Spinal cord (tissue), 10 donors: Measurements from ENCODE around the gene TST. TPM values are rescaled to one million over a fixed set of nuclear protein-coding genes. Genes with fewer than 3 reads are reported as not detected.

ENCODE experiments used
- DNase-seq, 6 donors: peaks; one replicate each; pipeline versions ENCODE4 v3.0.0 to v3.0.0-alpha.2; 2013 to 2015; ENCODE audit warnings: low spot score in 6 of 6, low read depth in 4 of 6
- H3K27ac ChIP-seq: one replicate; pipeline ENCODE4 v1.5.1; 2013; ENCODE audit warnings: low read depth, low read length, control low read depth
- H3K27me3 ChIP-seq: one replicate; pipeline ENCODE4 v1.6.1; 2013; ENCODE audit warnings: low read length; ENCODE audit not compliant: control insufficient read depth, insufficient read depth
- H3K36me3 ChIP-seq: one replicate; pipeline ENCODE4 v1.6.1; 2013; ENCODE audit warnings: low read length; ENCODE audit not compliant: control insufficient read depth, insufficient read depth
- H3K4me1 ChIP-seq: one replicate; pipeline ENCODE4 v1.6.1; 2013; ENCODE audit warnings: low read length; ENCODE audit not compliant: control insufficient read depth, insufficient read depth
- H3K4me3 ChIP-seq: one replicate; pipeline ENCODE4 v1.5.1; 2013; ENCODE audit warnings: low read depth, low read length, control low read depth
- H3K9me3 ChIP-seq: one replicate; pipeline ENCODE4 v1.6.1; 2013; ENCODE audit warnings: low read length; ENCODE audit not compliant: control insufficient read depth, insufficient read depth
- WGBS: methylation state at CpG from one replicate; pipeline ENCODE4 v1.1.5; 2013; ENCODE audit warnings: missing lambda C conversion rate; ENCODE audit not compliant: insufficient coverage; 5-methylcytosine and 5-hydroxymethylcytosine counted together
- polyA plus RNA-seq, 2 donors: library from polyadenylated mRNA; unstranded; fragments of 120-200 nt; gene quantifications; one replicate each; pipeline ENCODE4 v1.2.1, GENCODE V29; 2013; ENCODE audit not compliant: insufficient read length in 2 of 2
- total RNA-seq, 2 donors: library from RNA; depleted of rRNA in 1 of 2; stranded (reverse); fragments of 120-200 nt in 1 of 2; fragments of >200 nt in 1 of 2; gene quantifications; one replicate each; pipeline versions ENCODE4 v1.2.3 to v1.2.4, GENCODE V29; 2013 to 2014
- donor health status: healthy.

The TST gene
- total and polyA plus RNA-seq, 4 donors, result 13.6 to 45.7 (median 21.2) TPM

GRCh38 chr22:36977947-36978660 is 41.1 kb downstream of the TST start:
- Histone ChIP-seq H3K4me3 (peak overlapping the region; percentile 32), H3K27me3 (no peaks in the 10 kb centered on the region), H3K4me1 (peaks cover 14% of the 10 kb centered on the region), H3K36me3 (no peaks in the 10 kb centered on the region), H3K27ac (no peak overlapping the region), H3K9me3 (no peaks in the 10 kb centered on the region)
- 16% methylated on average over 13 of the region's 18 CpGs for WGBS
- peak; percentile 61 to 97 (median 80) for DNase-seq

- Histone ChIP-seq H3K4me3 (peak overlapping the region; percentile 32), H3K36me3 (no peaks in the 10 kb centered on the region), H3K4me1 (peaks cover 14% of the 10 kb centered on the region), H3K27me3 (no peaks in the 10 kb centered on the region), H3K27ac (no peak overlapping the region), H3K9me3 (no peaks in the 10 kb centered on the region)
- peak in 2 of 6 donors; percentile 16 to 38 for DNase-seq
- WGBS, result 15% methylated on average over 12 of the region's 13 CpGs
Measured at GRCh38 chr22:36977401-36977861, 41.8 kb downstream of the TST start.

- Histone ChIP-seq H3K27ac (no peak overlapping the region), H3K4me3 (no peak overlapping the region), H3K36me3 (no peaks in the 10 kb centered on the region), H3K27me3 (no peaks in the 10 kb centered on the region), H3K9me3 (no peaks in the 10 kb centered on the region), H3K4me1 (peaks cover 14% of the 10 kb centered on the region)
- no peak for DNase-seq
- 77% methylated on average over 2 of the region's 4 CpGs for WGBS
Measured at GRCh38 chr22:36976606-36977005, 42.6 kb downstream of the TST start.

- no peaks in the 10 kb centered on the region for H3K4me1 ChIP-seq
- H3K27me3 ChIP-seq, result no peaks in the 10 kb centered on the region
- H3K4me3 ChIP-seq, result no peak overlapping the region
- H3K27ac ChIP-seq, result no peak overlapping the region
- H3K9me3 ChIP-seq, result no peaks in the 10 kb centered on the region
- WGBS, result 60% methylated on average over 14 of the region's 19 CpGs
- peak in 1 of 6 donors; percentile 71 for DNase-seq
- no peaks in the 10 kb centered on the region for H3K36me3 ChIP-seq
Measured at GRCh38 chr22:36971341-36972125, 47.7 kb downstream of the TST start.

GRCh38 chr22:36968249-36968964 is 50.8 kb downstream of the TST start:
- H3K27me3 ChIP-seq, result no peaks in the 10 kb centered on the region
- no peaks in the 10 kb centered on the region for H3K4me1 ChIP-seq
- H3K9me3 ChIP-seq, result no peaks in the 10 kb centered on the region
- H3K27ac ChIP-seq, result no peak overlapping the region
- DNase-seq, result no peak
- H3K4me3 ChIP-seq, result no peak overlapping the region
- WGBS, result no CpG with 5 or more reads among the region's 5 CpGs
- H3K36me3 ChIP-seq, result no peaks in the 10 kb centered on the region

GRCh38 chr22:36966851-36967540 is 52.3 kb downstream of the TST start:
- H3K9me3 ChIP-seq, result no peaks in the 10 kb centered on the region
- no peak for DNase-seq
- H3K27me3 ChIP-seq, result no peaks in the 10 kb centered on the region
- H3K36me3 ChIP-seq, result no peaks in the 10 kb centered on the region
- no peaks in the 10 kb centered on the region for H3K4me1 ChIP-seq
- 91% methylated on average over 10 of the region's 11 CpGs for WGBS
- H3K4me3 ChIP-seq, result no peak overlapping the region
- no peak overlapping the region for H3K27ac ChIP-seq

GRCh38 chr22:36965696-36966095 is 53.6 kb downstream of the TST start:
- WGBS, result 89% methylated on average over 1 of the region's 2 CpGs
- Histone ChIP-seq H3K4me3 (no peak overlapping the region), H3K9me3 (no peaks in the 10 kb centered on the region), H3K27me3 (peaks cover 2% of the 10 kb centered on the region), H3K4me1 (no peaks in the 10 kb centered on the region), H3K36me3 (no peaks in the 10 kb centered on the region), H3K27ac (no peak overlapping the region)
- no peak for DNase-seq

GRCh38 chr22:36964106-36964505 is 55.1 kb downstream of the TST start:
- Histone ChIP-seq H3K4me1 (no peaks in the 10 kb centered on the region), H3K36me3 (no peaks in the 10 kb centered on the region), H3K27ac (no peak overlapping the region), H3K27me3 (peaks cover 4% of the 10 kb centered on the region), H3K9me3 (no peaks in the 10 kb centered on the region), H3K4me3 (no peak overlapping the region)
- no peak for DNase-seq

- no peak overlapping the region for H3K4me3 ChIP-seq
- 25% methylated on average over 1 of the region's 2 CpGs for WGBS
- peaks cover 4% of the 10 kb centered on the region for H3K27me3 ChIP-seq
- H3K27ac ChIP-seq, result no peak overlapping the region
- H3K36me3 ChIP-seq, result no peaks in the 10 kb centered on the region
- H3K9me3 ChIP-seq, result no peaks in the 10 kb centered on the region
- peak in 1 of 6 donors; percentile 4 for DNase-seq
- no peaks in the 10 kb centered on the region for H3K4me1 ChIP-seq
Measured at GRCh38 chr22:36963302-36963701, 55.9 kb downstream of the TST start.
